Neural progenitor cell (in vitro differentiated cells): Measurements from ENCODE around the gene TGM3. TPM values are rescaled to one million over a fixed set of nuclear protein-coding genes. Genes with fewer than 3 reads are reported as not detected.

ENCODE experiments used
- DNase-seq: peaks from one replicate; pipeline ENCODE4 v3.0.0-alpha.2; 2016; ENCODE audit warnings: low spot score
- H2AFZ ChIP-seq: fragments of 200-600 bp; sonication (generic); replicated peaks from 2 replicates; pipeline ENCODE4 v1.6.1; 2016; ENCODE audit warnings: antibody characterized with exemption
- H3F3A ChIP-seq: fragments of 200-600 bp; sonication (generic); 2 replicates; pipeline ENCODE4 v1.6.1; 2016; ENCODE audit warnings: antibody characterized with exemption, low read depth
- H3K27ac ChIP-seq: fragments of 200-600 bp; sonication (generic); 2 replicates; pipeline ENCODE4 v1.5.1; 2016; ENCODE audit warnings: mild to moderate bottlenecking
- H3K27me3 ChIP-seq: fragments of 200-600 bp; sonication (generic); 2 replicates; pipeline ENCODE4 v1.6.1; 2016; ENCODE audit warnings: mild to moderate bottlenecking, moderate library complexity
- H3K36me3 ChIP-seq: fragments of 200-600 bp; sonication (generic); 2 replicates; pipeline ENCODE4 v1.5.1; 2016
- H3K4me1 ChIP-seq: fragments of 200-600 bp; sonication (generic); 2 replicates; pipeline ENCODE4 v1.6.1; 2016; ENCODE audit warnings: mixed run types
- H3K4me2 ChIP-seq: fragments of 200-600 bp; sonication (generic); 2 replicates; pipeline ENCODE4 v1.6.1; 2016
- H3K4me3 ChIP-seq: fragments of 200-600 bp; sonication (generic); 2 replicates; pipeline ENCODE4 v1.5.1; 2016
- H3K79me2 ChIP-seq: fragments of 200-600 bp; sonication (generic); 2 replicates; pipeline ENCODE4 v1.6.1; 2016; ENCODE audit warnings: low read depth
- H3K9ac ChIP-seq: fragments of 200-600 bp; sonication (generic); 2 replicates; pipeline ENCODE4 v1.6.1; 2016
- H3K9me3 ChIP-seq: fragments of 200-600 bp; sonication (generic); 2 replicates; pipeline ENCODE4 v1.5.1; 2016; ENCODE audit warnings: low read depth
- H4K20me1 ChIP-seq: fragments of 200-600 bp; sonication (generic); 2 replicates; pipeline ENCODE4 v1.6.1; 2016; ENCODE audit warnings: low read depth
- H3K27ac Mint-ChIP-seq: 3 replicates; pipeline ENCODE4 v1.8.0; 2021; ENCODE audit warnings: mixed read lengths
- H3K27me3 Mint-ChIP-seq: 2 replicates; pipeline ENCODE4 v1.8.0; 2022; ENCODE audit warnings: low read depth, mild to moderate bottlenecking, inconsistent platforms, moderate library complexity, mixed read lengths; ENCODE audit not compliant: insufficient read depth
- H3K36me3 Mint-ChIP-seq: 3 replicates; pipeline ENCODE4 v1.8.0; 2021; ENCODE audit warnings: mixed read lengths
- H3K4me1 Mint-ChIP-seq: 3 replicates; pipeline ENCODE4 v1.8.0; 2021; ENCODE audit warnings: mixed read lengths
- H3K4me3 Mint-ChIP-seq: 3 replicates; pipeline ENCODE4 v1.8.0; 2021; ENCODE audit warnings: mild to moderate bottlenecking, moderate library complexity, mixed read lengths
- H3K9me3 Mint-ChIP-seq: 3 replicates; pipeline ENCODE4 v1.8.0; 2020; ENCODE audit warnings: mixed read lengths
- CTCF ChIP-seq: fragments of 200-600 bp; sonication (generic); IDR thresholded peaks from 2 replicates; pipeline ENCODE4 v1.5.1; 2017; ENCODE audit warnings: antibody characterized with exemption, mild to moderate bottlenecking
- EZH2 ChIP-seq: fragments of 200-600 bp; sonication (generic); IDR thresholded peaks from 2 replicates; pipeline ENCODE4 v1.6.1; 2017; ENCODE audit warnings: antibody characterized with exemption, mild to moderate bottlenecking, moderate library complexity
- EZH2phosphoT487 ChIP-seq: fragments of 200-600 bp; sonication (generic); IDR thresholded peaks from 2 replicates; pipeline ENCODE4 v1.6.1; 2017; ENCODE audit warnings: antibody characterized with exemption
- total RNA-seq: library from RNA; depleted of rRNA; stranded (reverse); fragments of >200 nt; gene quantifications from 2 replicates; pipeline ENCODE4 v1.2.3, GENCODE V29; 2015; ENCODE audit warnings: low replicate concordance

The TGM3 gene
- total RNA-seq, 1 donor from 2014 or later = not detected

- H3K4me3 ChIP-seq = no peak overlapping the region
- H3K27ac Mint-ChIP-seq = no peak overlapping the region
- H3K79me2 ChIP-seq = no peaks in the 10 kb centered on the region
- no peak overlapping the region for H3K27ac ChIP-seq
- H2AFZ ChIP-seq = no peak overlapping the region
- no peaks in the 10 kb centered on the region for H3K4me1 ChIP-seq
- no peaks in the 10 kb centered on the region for H3F3A ChIP-seq
- H3K27me3 Mint-ChIP-seq = no peaks in the 10 kb centered on the region
- H3K36me3 ChIP-seq = no peaks in the 10 kb centered on the region
- no peaks in the 10 kb centered on the region for H3K36me3 Mint-ChIP-seq
- no peaks in the 10 kb centered on the region for H3K27me3 ChIP-seq
- no peak for DNase-seq
- TF ChIP-seq CTCF = no peak
- TF ChIP-seq EZH2phosphoT487 = no peak
- no peak for TF ChIP-seq EZH2
- H3K4me1 Mint-ChIP-seq = peaks cover 8% of the 10 kb centered on the region
- H3K9me3 ChIP-seq = no peaks in the 10 kb centered on the region
- H3K9ac ChIP-seq = no peak overlapping the region
- H4K20me1 ChIP-seq = no peaks in the 10 kb centered on the region
- H3K9me3 Mint-ChIP-seq = no peaks in the 10 kb centered on the region
- no peak overlapping the region for H3K4me2 ChIP-seq
- no peak overlapping the region for H3K4me3 Mint-ChIP-seq
Observed at GRCh38 chr20:2315440-2315778, 19.6 kb downstream of the TGM3 start.

- H3K4me3 ChIP-seq = no peak overlapping the region
- peak overlapping the region; percentile 12 for H3K27ac Mint-ChIP-seq
- DNase-seq = no peak
- H3K27me3 ChIP-seq = no peaks in the 10 kb centered on the region
- H3K9ac ChIP-seq = no peak overlapping the region
- peaks cover 2% of the 10 kb centered on the region for H3K4me1 Mint-ChIP-seq
- no peaks in the 10 kb centered on the region for H3K9me3 Mint-ChIP-seq
- H3K27me3 Mint-ChIP-seq = no peaks in the 10 kb centered on the region
- H3K79me2 ChIP-seq = no peaks in the 10 kb centered on the region
- H3K36me3 Mint-ChIP-seq = no peaks in the 10 kb centered on the region
- no peaks in the 10 kb centered on the region for H4K20me1 ChIP-seq
- H3K4me3 Mint-ChIP-seq = no peak overlapping the region
- H3F3A ChIP-seq = no peaks in the 10 kb centered on the region
- no peak overlapping the region for H2AFZ ChIP-seq
- H3K36me3 ChIP-seq = no peaks in the 10 kb centered on the region
- TF ChIP-seq EZH2phosphoT487 (no peak), EZH2 (no peak), CTCF (no peak)
- no peak overlapping the region for H3K4me2 ChIP-seq
- no peak overlapping the region for H3K27ac ChIP-seq
- H3K4me1 ChIP-seq = no peaks in the 10 kb centered on the region
- H3K9me3 ChIP-seq = no peaks in the 10 kb centered on the region
Observed at GRCh38 chr20:2316847-2317495, 21.2 kb downstream of the TGM3 start.

GRCh38 chr20:2320813-2321658 lies 25.2 kb downstream of the TGM3 start:
- Histone ChIP-seq H3K4me1 (no peaks in the 10 kb centered on the region), H3K4me2 (no peak overlapping the region), H3K4me3 (no peak overlapping the region), H3F3A (no peaks in the 10 kb centered on the region), H3K79me2 (no peaks in the 10 kb centered on the region), H3K27me3 (no peaks in the 10 kb centered on the region), H4K20me1 (no peaks in the 10 kb centered on the region), H3K36me3 (no peaks in the 10 kb centered on the region), H3K9me3 (no peaks in the 10 kb centered on the region), H3K27ac (no peak overlapping the region), H2AFZ (peak overlapping the region; percentile 18), H3K9ac (no peak overlapping the region)
- Mint-ChIP-seq H3K27me3 (no peaks in the 10 kb centered on the region), H3K27ac (no peak overlapping the region), H3K4me1 (no peaks in the 10 kb centered on the region), H3K4me3 (no peak overlapping the region), H3K9me3 (no peaks in the 10 kb centered on the region), H3K36me3 (no peaks in the 10 kb centered on the region)
- no peak for TF ChIP-seq EZH2
- no peak for TF ChIP-seq CTCF
- no peak for TF ChIP-seq EZH2phosphoT487
- no peak for DNase-seq
